Lower leg skin (tissue), 3 donors: ENCODE results near the gene CSRP1.

Source experiments
- POLR2A ChIP-seq, 2 donors: fragments of 450-650 bp; IDR thresholded peaks; one replicate each; pipeline ENCODE4 v1.6.1; 2016 to 2017; ENCODE audit warnings: antibody characterized with exemption in 2 of 2, mild to moderate bottlenecking in 1 of 2, moderate library complexity in 1 of 2
- TF ChIP-seq, protein P1 (sequence below), 3 donors: fragments of 450-650 bp; IDR thresholded peaks; one replicate each; pipeline ENCODE4 v1.5.1; 2016; ENCODE audit warnings: antibody characterized with exemption in 3 of 3, mild to moderate bottlenecking in 3 of 3, moderate library complexity in 2 of 3

- TF ChIP-seq, protein P1, sequence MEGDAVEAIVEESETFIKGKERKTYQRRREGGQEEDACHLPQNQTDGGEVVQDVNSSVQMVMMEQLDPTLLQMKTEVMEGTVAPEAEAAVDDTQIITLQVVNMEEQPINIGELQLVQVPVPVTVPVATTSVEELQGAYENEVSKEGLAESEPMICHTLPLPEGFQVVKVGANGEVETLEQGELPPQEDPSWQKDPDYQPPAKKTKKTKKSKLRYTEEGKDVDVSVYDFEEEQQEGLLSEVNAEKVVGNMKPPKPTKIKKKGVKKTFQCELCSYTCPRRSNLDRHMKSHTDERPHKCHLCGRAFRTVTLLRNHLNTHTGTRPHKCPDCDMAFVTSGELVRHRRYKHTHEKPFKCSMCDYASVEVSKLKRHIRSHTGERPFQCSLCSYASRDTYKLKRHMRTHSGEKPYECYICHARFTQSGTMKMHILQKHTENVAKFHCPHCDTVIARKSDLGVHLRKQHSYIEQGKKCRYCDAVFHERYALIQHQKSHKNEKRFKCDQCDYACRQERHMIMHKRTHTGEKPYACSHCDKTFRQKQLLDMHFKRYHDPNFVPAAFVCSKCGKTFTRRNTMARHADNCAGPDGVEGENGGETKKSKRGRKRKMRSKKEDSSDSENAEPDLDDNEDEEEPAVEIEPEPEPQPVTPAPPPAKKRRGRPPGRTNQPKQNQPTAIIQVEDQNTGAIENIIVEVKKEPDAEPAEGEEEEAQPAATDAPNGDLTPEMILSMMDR (IDR thresholded peaks at IDR 0.05): no peak
- TF ChIP-seq POLR2A (IDR thresholded peaks at IDR 0.05): no peak
These were observed 35.2 kb downstream of the CSRP1 start for GRCh38 chr1:201471772-201472171.
